Stimulated activated CD4-positive, alpha-beta T cell treated with anti-CD3 and anti-CD28 coated beads, Interleukin-2, amount 100 ng/mL, for 4 hours (primary cell): ENCODE measurements around the gene CRNKL1.

Source experiments
- DNase-seq: peaks from one replicate; pipeline ENCODE4 v3.0.0-alpha.2; 2020; ENCODE audit warnings: low read depth

CRNKL1 gene

GRCh38 chr20:20063941-20064702, 11.9 kb upstream of the CRNKL1 start:
- no peak for DNase-seq

- no peak for DNase-seq
These were observed 8.2 kb upstream of the CRNKL1 start for GRCh38 chr20:20060234-20060998.

GRCh38 chr20:20051767-20052073, 546 bp downstream of the CRNKL1 start:
- DNase-seq, result no peak

GRCh38 chr20:20039752-20040387, 12.4 kb downstream of the CRNKL1 start:
- no peak for DNase-seq

GRCh38 chr20:20038586-20038985, 13.7 kb downstream of the CRNKL1 start:
- DNase-seq, result no peak

- DNase-seq, result no peak
These were observed 14.3 kb downstream of the CRNKL1 start for GRCh38 chr20:20037960-20038359.

GRCh38 chr20:20036756-20037155, 15.5 kb downstream of the CRNKL1 start:
- DNase-seq, result no peak

GRCh38 chr20:20034486-20034885, 17.8 kb downstream of the CRNKL1 start:
- no peak for DNase-seq

- DNase-seq, result no peak
These were observed 20.5 kb downstream of the CRNKL1 start for GRCh38 chr20:20031790-20032189.

- DNase-seq, result no peak
These were observed 25.0 kb downstream of the CRNKL1 start for GRCh38 chr20:20027284-20027683.

- DNase-seq, result no peak
These were observed 27.3 kb downstream of the CRNKL1 start for GRCh38 chr20:20024942-20025341.

- no peak for DNase-seq
These were observed 28.9 kb downstream of the CRNKL1 start for GRCh38 chr20:20023395-20023794.

GRCh38 chr20:20022498-20022897, 29.8 kb downstream of the CRNKL1 start:
- DNase-seq, result no peak

- no peak for DNase-seq
These were observed 30.4 kb downstream of the CRNKL1 start for GRCh38 chr20:20021835-20022234.

- no peak for DNase-seq
These were observed 31.4 kb downstream of the CRNKL1 start for GRCh38 chr20:20020908-20021307.

- DNase-seq, result no peak
These were observed 33.1 kb downstream of the CRNKL1 start for GRCh38 chr20:20019123-20019522.

GRCh38 chr20:20018366-20018765, 33.9 kb downstream of the CRNKL1 start:
- DNase-seq, result no peak

- no peak for DNase-seq
These were observed 34.5 kb downstream of the CRNKL1 start for GRCh38 chr20:20017844-20018185.

- DNase-seq, result peak; percentile 85
These were observed 35.0 kb downstream of the CRNKL1 start, which contains the start of gene NAA20 for GRCh38 chr20:20017001-20017843. Gene NAA20 (plus strand): TSS chr20:20017362. CDS start chr20:20017397, 35 bp downstream.

- DNase-seq, result no peak
These were observed 37.6 kb downstream of the CRNKL1 start for GRCh38 chr20:20014659-20015058.

GRCh38 chr20:20012541-20012940, 39.7 kb downstream of the CRNKL1 start:
- DNase-seq, result no peak
